Islet precursor cell (in vitro differentiated cells): ENCODE data around the gene UBE2K.
"Not testable (repeated sequence)": the region's sequence is repeated elsewhere in the genome, so short reads cannot be mapped to it uniquely, and the experiment has no call there.

ENCODE experiments used
- DNase-seq: peaks from one replicate; pipeline ENCODE4 v3.0.0-alpha.2; 2018

Gene UBE2K

DNA sequence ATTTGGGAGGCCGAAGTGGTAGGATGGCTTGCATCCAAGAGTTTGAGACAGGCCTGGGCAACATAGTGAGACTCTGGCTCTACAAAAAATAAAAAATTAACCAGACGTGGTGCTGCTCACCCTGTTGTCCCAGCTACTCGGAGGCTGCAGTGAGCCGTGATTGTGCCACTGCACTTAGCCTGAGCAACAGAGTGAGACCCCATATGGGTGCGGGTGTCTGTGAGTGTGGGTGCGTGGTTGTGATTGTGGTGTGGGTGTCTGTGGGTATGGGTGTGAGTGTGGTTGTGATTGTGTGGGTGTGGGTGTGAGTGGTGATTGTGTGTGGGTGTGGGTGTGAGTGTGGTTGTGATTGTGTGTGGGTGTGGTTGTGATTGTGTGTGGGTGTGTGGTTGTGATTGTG, 114.6 kb downstream of the UBE2K start:
- no peak for DNase-seq

DNA sequence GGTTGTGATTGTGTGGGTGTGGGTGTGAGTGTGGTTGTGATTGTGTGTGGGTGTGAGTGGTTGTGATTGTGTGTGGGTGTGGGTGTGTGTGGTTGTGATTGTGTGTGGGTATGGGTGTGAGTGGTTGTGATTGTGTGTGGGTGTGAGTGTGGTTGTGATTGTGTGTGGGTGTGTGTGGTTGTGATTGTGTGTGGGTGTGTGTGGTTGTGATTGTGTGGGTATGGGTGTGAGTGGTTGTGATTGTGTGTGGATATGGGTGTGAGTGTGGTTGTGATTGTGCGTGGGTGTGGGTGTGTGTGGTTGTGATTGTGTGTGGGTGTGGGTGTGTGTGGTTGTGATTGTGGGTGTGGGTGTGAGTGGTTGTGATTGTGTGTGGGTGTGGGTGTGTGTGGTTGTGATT, 115.1 kb downstream of the UBE2K start:
- DNase-seq: not testable (repeated sequence)

DNA sequence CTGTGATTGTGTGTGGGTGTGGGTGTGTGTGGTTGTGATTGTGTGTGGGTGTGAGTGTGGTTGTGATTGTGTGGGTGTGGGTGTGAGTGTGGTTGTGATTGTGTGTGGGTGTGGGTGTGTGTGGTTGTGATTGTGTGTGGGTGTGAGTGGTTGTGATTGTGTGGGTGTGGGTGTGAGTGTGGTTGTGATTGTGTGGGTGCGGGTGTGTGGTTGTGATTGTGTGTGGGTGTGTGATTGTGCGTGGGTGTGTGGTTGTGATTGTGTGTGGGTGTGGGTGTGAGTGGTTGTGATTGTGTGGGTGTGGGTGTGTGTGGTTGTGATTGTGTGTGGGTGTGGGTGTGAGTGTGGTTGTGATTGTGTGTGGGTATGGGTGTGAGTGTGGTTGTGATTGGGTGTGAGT, 115.8 kb downstream of the UBE2K start:
- not testable (repeated sequence) for DNase-seq

DNA sequence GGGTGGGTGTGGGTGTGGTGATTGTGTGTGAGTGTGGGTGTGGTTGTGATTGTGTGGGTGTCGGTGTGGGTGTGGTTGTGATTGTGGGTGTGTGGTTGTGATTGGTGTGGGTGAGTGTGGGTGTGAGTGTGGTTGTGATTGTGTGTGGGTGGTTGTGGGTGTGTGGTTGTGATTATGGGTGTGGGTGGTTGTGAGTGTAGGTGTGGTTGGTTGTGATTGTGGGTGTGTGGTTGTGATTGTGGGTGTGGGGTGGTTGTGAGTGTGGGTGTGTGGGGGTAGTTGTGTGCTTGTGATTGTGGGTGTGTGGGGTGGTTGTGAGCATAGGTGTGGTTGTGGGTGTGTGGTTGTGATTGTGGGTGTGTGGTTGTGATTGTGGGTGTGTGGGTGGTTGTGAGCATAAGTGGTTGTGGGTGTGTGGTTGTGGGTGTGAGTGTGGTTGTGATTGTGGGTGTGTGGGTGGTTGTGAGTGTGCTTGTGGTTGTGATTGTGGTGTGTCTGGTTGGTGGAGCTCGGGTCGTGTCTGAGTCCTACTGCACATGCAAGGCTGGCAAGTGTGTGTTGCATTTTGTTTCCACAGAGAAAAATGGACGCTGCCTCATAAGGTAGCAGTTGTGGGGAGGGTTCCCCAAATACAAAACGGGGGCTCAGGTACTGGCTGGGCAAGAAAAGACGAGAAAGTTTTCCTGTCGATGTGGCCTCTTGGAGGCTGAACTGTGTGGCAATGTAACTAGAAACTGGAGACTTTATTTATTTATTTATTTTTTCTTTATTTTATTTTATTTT, 116.7 kb downstream of the UBE2K start:
- DNase-seq: no peak

DNA sequence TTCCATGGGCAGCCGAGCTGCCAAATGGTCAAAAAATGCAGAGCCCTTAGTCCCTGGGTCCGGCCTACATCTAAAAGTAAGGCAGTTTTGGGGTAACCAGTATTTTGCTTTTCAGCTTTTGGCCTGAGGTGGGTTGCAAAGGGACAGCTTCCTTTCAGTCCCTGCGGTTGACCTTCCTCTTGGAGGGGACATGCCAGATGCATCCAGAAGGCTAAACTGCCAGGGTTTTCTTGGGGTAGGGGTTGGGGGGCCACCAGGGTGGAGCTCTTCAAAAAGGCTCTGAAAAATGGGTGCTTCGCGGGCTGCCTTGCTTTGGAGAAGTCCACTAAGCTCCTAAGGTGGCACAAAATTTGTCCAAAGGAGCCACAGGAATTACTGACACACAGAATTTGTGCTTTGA, 120.7 kb downstream of the UBE2K start:
- no peak for DNase-seq

DNA sequence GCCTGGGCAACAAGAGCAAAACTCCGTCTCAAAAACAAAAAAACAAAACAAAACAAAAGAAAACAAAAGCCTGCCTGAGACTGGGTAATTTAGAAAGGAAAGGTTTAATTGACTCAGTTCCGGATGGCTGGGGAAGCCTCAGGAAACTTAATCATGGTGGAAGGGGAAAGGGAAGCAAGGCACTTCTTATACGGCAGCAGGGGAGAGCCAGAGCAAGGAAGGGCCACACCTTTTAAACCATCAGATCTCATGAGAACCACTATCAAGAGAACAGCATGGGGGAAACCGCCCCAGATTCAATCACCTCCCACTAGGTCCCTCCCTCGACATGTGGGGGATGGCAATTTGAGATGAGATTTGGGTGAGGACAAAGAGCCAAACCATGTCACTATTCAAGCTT, 122.2 kb downstream of the UBE2K start:
- DNase-seq: no peak

DNA sequence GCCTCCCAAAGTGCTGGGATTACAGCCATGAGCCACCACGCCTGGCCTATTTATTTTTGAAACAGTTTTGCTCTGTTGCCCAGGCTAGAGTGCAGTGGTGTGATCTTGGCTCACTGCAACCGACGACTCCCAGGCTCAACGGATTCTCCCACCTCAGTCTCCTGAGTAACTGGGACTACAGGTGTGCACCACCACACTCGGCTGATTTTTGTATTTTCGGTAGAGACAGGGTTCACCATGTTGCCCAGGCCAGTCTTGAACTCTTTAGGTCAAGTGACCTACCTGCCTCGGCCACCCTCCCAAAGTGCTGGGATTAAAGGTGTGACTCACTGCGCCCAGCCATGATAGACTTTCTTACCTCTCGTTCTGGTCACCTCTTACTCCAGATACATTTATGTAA, 124.0 kb downstream of the UBE2K start:
- DNase-seq: no peak

DNA sequence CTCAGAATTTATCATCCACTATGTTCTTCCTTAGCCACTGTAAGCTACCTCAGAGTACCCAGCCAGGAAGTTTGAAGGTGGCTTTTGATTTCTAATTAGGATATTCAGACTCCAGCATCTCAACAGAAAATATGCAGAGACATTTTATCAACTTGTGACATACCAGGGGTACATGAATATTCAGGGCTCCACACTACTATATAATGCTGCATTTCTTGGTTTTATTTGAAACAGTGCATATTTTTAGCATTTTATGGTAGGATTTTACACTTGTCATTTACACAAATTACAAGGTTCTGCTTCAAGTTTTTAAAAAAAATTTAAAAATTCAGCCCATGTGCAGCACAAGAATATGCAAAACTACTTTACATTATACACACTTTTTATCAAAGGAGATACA, 124.7 kb downstream of the UBE2K start:
- DNase-seq: no peak

DNA sequence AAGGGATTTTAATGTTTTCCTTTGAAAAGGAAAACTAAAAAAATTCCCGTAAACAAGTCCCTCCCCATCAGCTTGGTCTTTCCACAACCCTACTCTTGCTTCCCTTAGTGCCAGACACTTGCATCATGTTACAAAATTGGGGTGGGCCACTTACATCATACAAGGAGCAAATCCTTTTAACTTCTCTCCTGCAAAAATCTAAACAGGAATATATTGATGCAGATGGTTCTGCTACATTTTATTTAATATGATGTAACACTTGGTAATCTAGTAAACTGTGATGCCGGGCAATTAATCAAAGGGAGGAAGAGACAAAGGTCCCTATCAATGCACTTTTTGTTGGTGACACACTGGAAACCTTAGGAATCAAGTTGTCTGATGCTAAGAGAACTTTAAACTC, 125.3 kb downstream of the UBE2K start:
- DNase-seq: no peak

DNA sequence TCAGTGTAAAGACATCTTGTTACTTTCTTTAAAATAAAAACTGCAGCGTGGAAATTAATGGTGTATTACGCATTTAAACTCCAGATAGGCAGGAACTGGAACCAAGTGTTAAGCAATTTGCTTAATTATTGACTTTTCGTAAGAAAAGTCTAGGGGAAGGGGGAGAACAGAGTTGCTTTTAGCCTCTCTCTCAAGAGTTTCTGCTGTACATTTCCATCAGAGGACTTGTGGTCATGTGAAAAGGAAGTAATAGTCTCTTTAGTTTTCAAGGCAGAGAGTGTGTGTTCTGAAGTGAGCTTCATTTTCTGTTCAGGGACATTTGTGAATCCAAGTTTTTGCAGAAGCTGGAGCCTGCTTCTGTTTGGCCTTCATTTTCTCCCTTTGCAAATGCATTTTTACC, 127.2 kb downstream of the UBE2K start:
- DNase-seq: no peak

DNA sequence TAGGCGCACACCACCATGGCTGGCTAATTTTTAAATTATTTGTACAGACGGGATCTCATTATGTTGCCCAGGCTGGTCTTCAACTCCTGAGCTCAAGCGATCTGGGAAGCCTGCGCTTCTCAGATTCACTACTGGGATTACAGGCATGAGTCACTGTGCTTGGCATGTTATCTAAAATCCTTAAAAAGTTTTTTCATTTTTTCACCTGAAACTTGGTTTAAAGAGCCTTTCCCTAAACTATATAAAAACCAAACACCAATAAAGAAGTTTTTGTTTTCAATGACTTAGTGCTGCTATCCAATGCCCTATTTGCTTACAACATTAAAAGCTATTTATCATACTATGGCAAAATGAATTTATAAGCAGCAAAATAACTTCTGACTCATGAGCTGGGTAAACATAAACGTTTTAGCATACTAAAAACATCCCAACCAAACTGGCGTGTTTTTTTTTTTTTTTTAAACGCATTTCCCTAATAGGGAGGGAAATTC, 127.8 kb downstream of the UBE2K start:
- DNase-seq: peak; percentile 57
